Measurements from ENCODE around the gene PIK3C3. TPM values are rescaled to one million over a fixed set of nuclear protein-coding genes. Genes with fewer than 3 reads are reported as not detected.

The PIK3C3 gene
- total and polyA plus RNA-seq, 2 of the 8 experiments (the other 6 are each of a cell fraction or from before 2014, with no cell fraction given), result 15.3 to 47.4 TPM

GRCh38 chr18:41938445-41938844 lies 16.6 kb upstream of the PIK3C3 start:
- no peaks in the 10 kb centered on the region for H3K23me2 ChIP-seq (ENCODE audit: low read depth, low read length)
- no peak overlapping the region for H3K9ac ChIP-seq (replicated peaks in 1 of 4; ENCODE audit: extremely low read depth in 1 of 4, low read depth in 3 of 4, low read length in 3 of 4)
- no peak overlapping the region for H2BK12ac ChIP-seq (ENCODE audit: low read depth, low read length)
- no peaks in the 10 kb centered on the region for H3K27me3 ChIP-seq (replicated peaks in 1 of 4; ENCODE audit: control insufficient read depth in 3 of 4, extremely low read depth in 1 of 4, insufficient read depth in 3 of 4, low read length in 3 of 4)
- no peak overlapping the region for H3K18ac ChIP-seq (ENCODE audit: extremely low read depth, low read length)
- peaks cover 0 to 3% (median 1%) of the 10 kb centered on the region in 4 experiments; a peak in 2 of 7 replicates for H3K4me1 ChIP-seq (replicated peaks in 1 of 4; ENCODE audit: control insufficient read depth in 3 of 4, insufficient read depth in 4 of 4, low read length in 3 of 4)
- no peaks in the 10 kb centered on the region for H3K9me3 ChIP-seq (ENCODE audit: insufficient read depth in 2 of 2, low read depth in 1 of 2, low read length in 1 of 2)
- H4K91ac ChIP-seq (replicated peaks; ENCODE audit: insufficient read length, low read length), result no peak overlapping the region
- 96% methylated on average over 2 of the region's 2 CpGs; no CpG with 5 or more reads in 1 of the 2 experiments for WGBS, 2 experiments (ENCODE audit: extremely low coverage in 1 of 2, insufficient coverage in 1 of 2, insufficient read length in 1 of 2, insufficient replicate concordance in 2 of 2, low coverage in 1 of 2, low lambda C conversion rate in 2 of 2, missing lambda C conversion rate in 1 of 2)
- no peak overlapping the region for H2BK15ac ChIP-seq (ENCODE audit: low read length)
- H2AK5ac ChIP-seq (ENCODE audit: low read depth, low read length), result no peak overlapping the region
- ChIA-PET CTCF (ENCODE audit: partially characterized antibody) (interaction anchor here (1.8 kb wide), 1 partner anchor 9 kb away, joined by 4 read pairs; no protein-coding TSS in a partner anchor), POLR2A (ENCODE audit: partially characterized antibody) (no interaction called here)
- no peak overlapping the region for H3K27ac ChIP-seq (ENCODE audit: low read depth, low read length)
- no peak overlapping the region for H4K5ac ChIP-seq (ENCODE audit: insufficient read length, low read depth, low read length)
- no peak overlapping the region for H3K23ac ChIP-seq (ENCODE audit: insufficient read length)
- no peak overlapping the region for H3K56ac ChIP-seq (replicated peaks; ENCODE audit: insufficient read length, low read depth, low read length)
- H2BK20ac ChIP-seq (ENCODE audit: low read length), result no peak overlapping the region
- no peaks in the 10 kb centered on the region for H3K79me2 ChIP-seq (ENCODE audit: control insufficient read depth in 1 of 2, insufficient read depth in 2 of 2, low read length in 2 of 2)
- no peak overlapping the region for H3K4me3 ChIP-seq (ENCODE audit: extremely low read depth in 1 of 4, insufficient read depth in 2 of 4, low read depth in 3 of 4, low read length in 4 of 4)
- H4K8ac ChIP-seq (ENCODE audit: extremely low read depth, insufficient read depth, low read length), result no peak overlapping the region
- FAIRE-seq (no peak), DNase-seq (ENCODE audit: low read depth in 1 of 2, low spot score in 2 of 2) (no peak)
- H3K36me3 ChIP-seq (ENCODE audit: control insufficient read depth in 2 of 4, insufficient read depth in 4 of 4, low read length in 3 of 4), result no peaks in the 10 kb centered on the region
- H2BK5ac ChIP-seq (ENCODE audit: low read depth, low read length), result no peak overlapping the region
- no peaks in the 10 kb centered on the region for H3K79me1 ChIP-seq (ENCODE audit: low read depth, low read length)
- no peak for TF ChIP-seq EGR1 (IDR thresholded peaks at IDR 0.05; ENCODE audit: borderline replicate concordance, low read depth, low read length)
- TF ChIP-seq CTCF (IDR thresholded peaks at IDR 0.05; ENCODE audit: control extremely low read depth in 1 of 3, insufficient read depth in 1 of 3, low read depth in 1 of 3, low read length in 3 of 3), result peak in 1 of 3 experiments; percentile 21; a peak in 1 of 4 replicates
- no peaks in the 10 kb centered on the region for H4K20me1 ChIP-seq (replicated peaks in 1 of 2; ENCODE audit: control insufficient read depth in 1 of 2, insufficient read depth in 2 of 2, low read length in 2 of 2)
- no peak overlapping the region for H2BK120ac ChIP-seq (replicated peaks; ENCODE audit: low read depth, low read length)
- no peak overlapping the region for H2AFZ ChIP-seq (ENCODE audit: low read length)
- no peak overlapping the region for H3K14ac ChIP-seq (ENCODE audit: insufficient read length)
- H3K4ac ChIP-seq (replicated peaks; ENCODE audit: insufficient read length, low read depth, low read length), result no peak overlapping the region
- no peak overlapping the region for H3K4me2 ChIP-seq (ENCODE audit: insufficient read depth in 1 of 2, low read depth in 2 of 2, low read length in 2 of 2)
